Tibial nerve (tissue), 3 donors: ENCODE results near the gene VPS13D.

Experiments used
- EP300 ChIP-seq, 2 donors: sonication (generic); formaldehyde crosslinking; IDR thresholded peaks; one replicate each; pipeline ENCODE4 v1.6.1; 2017; ENCODE audit warnings: antibody characterized with exemption in 2 of 2, mild to moderate bottlenecking in 1 of 2
- POLR2A ChIP-seq, 2 donors: fragments of 450-650 bp; IDR thresholded peaks; one replicate each; pipeline ENCODE4 v1.6.1; 2017; ENCODE audit warnings: antibody characterized with exemption in 2 of 2, mild to moderate bottlenecking in 2 of 2, moderate library complexity in 2 of 2

DNA sequence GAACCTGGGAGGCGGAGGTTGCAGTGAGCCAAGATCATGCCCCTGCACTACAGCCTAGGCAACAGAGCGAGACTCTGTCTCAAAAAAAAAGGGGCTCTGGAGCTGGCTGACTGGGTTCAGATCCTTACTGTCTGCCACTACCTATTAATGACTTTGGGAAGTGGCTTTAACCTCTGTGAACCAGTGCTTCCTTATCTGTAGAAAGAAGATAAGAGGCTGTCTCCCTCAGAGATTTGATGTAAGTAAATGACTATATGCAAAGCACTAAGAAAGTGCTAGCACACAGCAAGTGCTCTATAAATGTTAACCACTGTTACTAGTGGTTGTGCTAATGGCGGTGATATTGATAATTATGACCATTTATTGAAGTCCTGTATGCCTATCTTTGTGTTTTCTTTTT is 94.6 kb downstream of the VPS13D start:
- TF ChIP-seq POLR2A (IDR thresholded peaks at IDR 0.05), result no peak
- no peak for TF ChIP-seq EP300 (IDR thresholded peaks at IDR 0.05)
